Putamen (tissue), 1 donor: Measurements from ENCODE around the gene CD22.
"Not testable (repeated sequence)": the region's sequence is repeated elsewhere in the genome, so short reads cannot be mapped to it uniquely, and the experiment has no call there.

ENCODE experiments used
- DNase-seq: peaks from one replicate; pipeline ENCODE4 v3.0.0-alpha.2; 2016; ENCODE audit warnings: low spot score

CD22 gene

GRCh38 chr19:35359395-35359794 lies 30.4 kb downstream of the CD22 start:
- not testable (repeated sequence) for DNase-seq

- DNase-seq: not testable (repeated sequence)
These were observed 31.1 kb downstream of the CD22 start for GRCh38 chr19:35360081-35360480.

GRCh38 chr19:35360880-35361420 lies 32.0 kb downstream of the CD22 start:
- DNase-seq: no peak

GRCh38 chr19:35362261-35363000 lies 33.4 kb downstream of the CD22 start:
- DNase-seq: no peak

- DNase-seq: no peak
These were observed 34.1 kb downstream of the CD22 start for GRCh38 chr19:35363001-35363590.

- DNase-seq: no peak
These were observed 34.9 kb downstream of the CD22 start for GRCh38 chr19:35363711-35364425.

GRCh38 chr19:35365303-35365702 lies 36.3 kb downstream of the CD22 start:
- no peak for DNase-seq

GRCh38 chr19:35368378-35368777 lies 39.4 kb downstream of the CD22 start:
- no peak for DNase-seq

- no peak for DNase-seq
These were observed 40.5 kb downstream of the CD22 start for GRCh38 chr19:35369522-35369921.

GRCh38 chr19:35370722-35371121 lies 41.7 kb downstream of the CD22 start, which contains the start of gene GPR42:
Gene GPR42 (plus strand): TSS chr19:35371068. CDS start chr19:35371360, 292 bp downstream.
- DNase-seq: no peak

GRCh38 chr19:35373492-35373891 lies 44.5 kb downstream of the CD22 start:
- DNase-seq: no peak

- DNase-seq: not testable (repeated sequence)
These were observed 45.0 kb downstream of the CD22 start for GRCh38 chr19:35374031-35374430.

GRCh38 chr19:35375505-35376307 lies 46.7 kb downstream of the CD22 start:
- DNase-seq: no peak

- DNase-seq: no peak
These were observed 48.7 kb downstream of the CD22 start for GRCh38 chr19:35377656-35378055.

- DNase-seq: no peak
These were observed 49.4 kb downstream of the CD22 start for GRCh38 chr19:35378356-35378755.

GRCh38 chr19:35379545-35379944 lies 50.6 kb downstream of the CD22 start:
- not testable (repeated sequence) for DNase-seq

GRCh38 chr19:35379992-35380391 lies 51.0 kb downstream of the CD22 start:
- DNase-seq: no peak

- no peak for DNase-seq
These were observed 51.6 kb downstream of the CD22 start for GRCh38 chr19:35380450-35381124.

- no peak for DNase-seq
These were observed 52.3 kb downstream of the CD22 start for GRCh38 chr19:35381318-35381717.

GRCh38 chr19:35381926-35382325 lies 52.9 kb downstream of the CD22 start:
- no peak for DNase-seq

- DNase-seq: no peak
These were observed 54.5 kb downstream of the CD22 start for GRCh38 chr19:35383536-35383935.
